H9 (cell line): ENCODE results near the gene ALX3. TPM values are rescaled to one million over a fixed set of nuclear protein-coding genes. Genes with fewer than 3 reads are reported as not detected.

Experiments
- DNase-seq: peaks from one replicate; pipeline ENCODE4 v3.0.0-alpha.2; 2017
- H2AFZ ChIP-seq: one replicate; pipeline ENCODE4 v1.6.1; 2013; ENCODE audit warnings: mild to moderate bottlenecking, low read length, control low read depth, moderate library complexity
- H2AK5ac ChIP-seq: 2 replicates; pipeline ENCODE4 v1.6.1; 2013; ENCODE audit warnings: low read length, control low read depth, mixed read lengths; ENCODE audit not compliant: insufficient read length
- H2BK120ac ChIP-seq: one replicate; pipeline ENCODE4 v1.6.1; 2013; ENCODE audit warnings: low read depth, mild to moderate bottlenecking, low read length, control low read depth, inconsistent platforms; ENCODE audit not compliant: poor library complexity, severe bottlenecking
- H2BK12ac ChIP-seq: 2 replicates; pipeline ENCODE4 v1.6.1; 2013; ENCODE audit warnings: low read length, control low read depth, mixed read lengths, low read depth; ENCODE audit not compliant: insufficient read length
- H2BK15ac ChIP-seq: 2 replicates; pipeline ENCODE4 v1.6.1; 2013; ENCODE audit warnings: low read depth, low read length, control low read depth
- H2BK20ac ChIP-seq: one replicate; pipeline ENCODE4 v1.6.1; 2013; ENCODE audit warnings: low read depth, mild to moderate bottlenecking, low read length, control low read depth, inconsistent platforms; ENCODE audit not compliant: poor library complexity, severe bottlenecking
- H2BK5ac ChIP-seq: 2 replicates; pipeline ENCODE4 v1.6.1; 2013; ENCODE audit warnings: low read length, control low read depth, mixed read lengths; ENCODE audit not compliant: insufficient read length
- H3K14ac ChIP-seq: 2 replicates; pipeline ENCODE4 v1.6.1; 2013; ENCODE audit warnings: low read length, control low read depth; ENCODE audit not compliant: insufficient read depth
- H3K18ac ChIP-seq: 2 replicates; pipeline ENCODE4 v1.6.1; 2013; ENCODE audit warnings: low read depth, mild to moderate bottlenecking, mixed read lengths, low read length, control low read depth; ENCODE audit not compliant: insufficient read length
- H3K23ac ChIP-seq: 2 replicates; pipeline ENCODE4 v1.6.1; 2013; ENCODE audit warnings: low read length, control low read depth, mixed read lengths, low read depth; ENCODE audit not compliant: insufficient read length
- H3K23me2 ChIP-seq: 2 replicates; pipeline ENCODE4 v1.6.1; 2013; ENCODE audit warnings: low read depth, mild to moderate bottlenecking, mixed read lengths, low read length, control low read depth; ENCODE audit not compliant: insufficient read length, poor library complexity, severe bottlenecking
- H3K27ac ChIP-seq: 2 replicates; pipeline ENCODE4 v1.5.1; 2013; ENCODE audit warnings: low read length, control low read depth, mixed read lengths, low read depth; ENCODE audit not compliant: insufficient read length
- H3K27me3 ChIP-seq: 2 replicates; pipeline ENCODE4 v1.6.1; 2013; ENCODE audit warnings: low read length, control low read depth, inconsistent platforms; ENCODE audit not compliant: insufficient read depth
- H3K4ac ChIP-seq: 2 replicates; pipeline ENCODE4 v1.6.1; 2013; ENCODE audit warnings: low read depth, mild to moderate bottlenecking, control low read depth, inconsistent platforms, low read length, moderate library complexity
- H3K4me1 ChIP-seq: 2 replicates; pipeline ENCODE4 v1.6.1; 2013; ENCODE audit warnings: low read length, control low read depth, inconsistent platforms; ENCODE audit not compliant: insufficient read depth
- H3K4me2 ChIP-seq: 2 replicates; pipeline ENCODE4 v1.6.1; 2013; ENCODE audit warnings: low read length, control low read depth, mixed read lengths; ENCODE audit not compliant: insufficient read length, insufficient read depth
- H3K56ac ChIP-seq: 2 replicates; pipeline ENCODE4 v1.6.1; 2013; ENCODE audit warnings: low read depth, mild to moderate bottlenecking, mixed read lengths, low read length, control low read depth; ENCODE audit not compliant: insufficient read length
- H3K79me1 ChIP-seq: 2 replicates; pipeline ENCODE4 v1.6.1; 2013; ENCODE audit warnings: low read depth, mild to moderate bottlenecking, moderate library complexity, low read length, control low read depth, inconsistent platforms; ENCODE audit not compliant: insufficient read depth, poor library complexity, severe bottlenecking
- H3K79me2 ChIP-seq: 2 replicates; pipeline ENCODE4 v1.6.1; 2013; ENCODE audit warnings: low read length, control low read depth, inconsistent platforms; ENCODE audit not compliant: insufficient read depth
- H3K9ac ChIP-seq: 2 replicates; pipeline ENCODE4 v1.6.1; 2013; ENCODE audit warnings: low read length, control low read depth, mixed read lengths; ENCODE audit not compliant: insufficient read length; ENCODE audit errors: extremely low read depth
- H3K9me3 ChIP-seq: one replicate; pipeline ENCODE4 v1.6.1; 2013; ENCODE audit warnings: low read depth, low read length, inconsistent platforms; ENCODE audit not compliant: control insufficient read depth
- H3T11ph ChIP-seq: one replicate; pipeline ENCODE4 v1.6.1; 2013; ENCODE audit warnings: mild to moderate bottlenecking, low read length, control low read depth, inconsistent platforms
- H4K20me1 ChIP-seq: one replicate; pipeline ENCODE4 v1.6.1; 2013; ENCODE audit not compliant: control insufficient read depth, insufficient read length, insufficient read depth
- H4K5ac ChIP-seq: 2 replicates; pipeline ENCODE4 v1.6.1; 2013; ENCODE audit warnings: low read depth, mild to moderate bottlenecking, mixed read lengths, low read length, control low read depth; ENCODE audit not compliant: insufficient read length
- H4K8ac ChIP-seq: replicated peaks from 2 replicates; pipeline ENCODE4 v1.6.1; 2013; ENCODE audit warnings: low read length, control low read depth, mixed read lengths, low read depth; ENCODE audit not compliant: insufficient read length
- H4K91ac ChIP-seq: 2 replicates; pipeline ENCODE4 v1.6.1; 2013; ENCODE audit warnings: low read depth, mild to moderate bottlenecking, moderate library complexity, mixed read lengths, low read length, control low read depth; ENCODE audit not compliant: insufficient read length
- H3K27ac Mint-ChIP-seq, 3 experiments: 2 replicates in 2 of 3; 3 replicates in 1 of 3; pipeline ENCODE4 v1.8.0; 2020 to 2021; ENCODE audit warnings: mixed read lengths in 3 of 3, mild to moderate bottlenecking in 1 of 3, moderate library complexity in 1 of 3
- H3K27me3 Mint-ChIP-seq: 2 replicates; pipeline ENCODE4 v1.8.0; 2021; ENCODE audit warnings: low read depth, mild to moderate bottlenecking, moderate library complexity, mixed read lengths
- H3K36me3 Mint-ChIP-seq, 3 experiments: 2 replicates in 2 of 3; 3 replicates in 1 of 3; pipeline ENCODE4 v1.8.0; 2020 to 2021; ENCODE audit warnings: low read depth in 3 of 3, mixed read lengths in 3 of 3; ENCODE audit not compliant: insufficient read depth in 1 of 3
- H3K4me1 Mint-ChIP-seq, 2 experiments: 2 replicates each; pipeline ENCODE4 v1.8.0; 2020; ENCODE audit warnings: mixed read lengths in 2 of 2
- H3K4me3 Mint-ChIP-seq, 2 experiments: 2 replicates in 1 of 2; 3 replicates in 1 of 2; pipeline ENCODE4 v1.8.0; 2020 to 2021; ENCODE audit warnings: mild to moderate bottlenecking in 2 of 2, mixed read lengths in 2 of 2, moderate library complexity in 1 of 2
- H3K9me3 Mint-ChIP-seq, 2 experiments: 2 replicates in 1 of 2; 3 replicates in 1 of 2; pipeline ENCODE4 v1.8.0; 2020; ENCODE audit warnings: mild to moderate bottlenecking in 2 of 2, mixed read lengths in 2 of 2, moderate library complexity in 1 of 2
- CTCF ChIP-seq: fragments of 200-600 bp; sonication (generic); conservative IDR thresholded peaks from 3 replicates; pipeline ENCODE4 v1.8.0; 2021; ENCODE audit warnings: antibody characterized with exemption, mild to moderate bottlenecking
- WGBS: extraction: QIAGEN DNeasy Blood & Tissue Kit; methylation state at CpG from one replicate; pipeline ENCODE4 v1.1.7; 2013; ENCODE audit warnings: missing lambda C conversion rate, low lambda C conversion rate, mixed read lengths; ENCODE audit not compliant: insufficient read length; ENCODE audit errors: extremely low coverage; 5-methylcytosine and 5-hydroxymethylcytosine counted together
- total RNA-seq: library from RNA; stranded (reverse); gene quantifications from 2 replicates; pipeline ENCODE4 v1.2.1, GENCODE V29; 2021

The ALX3 gene
- total RNA-seq, 1 experiment from 2014 or later, result not detected

DNA sequence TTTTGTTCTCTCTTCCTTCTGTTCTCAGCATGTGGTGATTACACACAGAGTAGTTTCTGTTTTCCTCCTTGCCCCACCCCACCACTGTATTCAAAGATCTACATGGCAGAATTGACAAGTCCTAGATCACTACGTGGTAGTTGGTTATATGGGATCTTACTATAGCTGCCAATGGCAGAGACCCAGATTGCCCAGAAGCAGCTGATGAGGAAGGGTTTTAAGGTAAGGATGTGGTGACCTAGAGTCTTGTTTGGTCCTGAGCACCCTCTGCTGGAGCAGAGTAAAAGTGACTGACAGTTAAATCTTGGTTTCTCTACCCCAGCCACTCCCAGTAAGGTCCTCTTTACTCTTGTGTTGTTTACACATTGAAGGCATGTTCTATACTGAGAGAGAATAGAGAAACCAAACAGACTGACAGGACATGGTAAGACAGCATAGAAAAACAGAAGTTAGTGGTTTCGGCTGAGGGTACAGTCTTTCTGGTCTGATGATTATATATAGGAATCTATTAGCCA lies 58.9 kb downstream of the ALX3 start:
- TF ChIP-seq CTCF, result peak; percentile 69
- no peak overlapping the region for H3K9ac ChIP-seq
- H3K14ac ChIP-seq, result no peak overlapping the region
- no peak overlapping the region; a peak in 1 of 7 replicates for H3K27ac Mint-ChIP-seq
- no peak overlapping the region for H3T11ph ChIP-seq
- H3K4me3 Mint-ChIP-seq, result no peak overlapping the region
- DNase-seq, result peak; percentile 39
- H2BK5ac ChIP-seq, result no peak overlapping the region
- no peak overlapping the region for H2BK20ac ChIP-seq
- no peak overlapping the region for H2AFZ ChIP-seq
- H3K4me1 Mint-ChIP-seq, result peaks cover 11 to 15% of the 10 kb centered on the region in 2 experiments
- peaks cover 34 to 74% (median 71%) of the 10 kb centered on the region in 3 experiments; a peak in 6 of 7 replicates for H3K36me3 Mint-ChIP-seq
- no peak overlapping the region for H4K5ac ChIP-seq
- H2BK15ac ChIP-seq, result no peak overlapping the region
- no peaks in the 10 kb centered on the region for H3K27me3 Mint-ChIP-seq
- no peak overlapping the region for H4K8ac ChIP-seq
- no peaks in the 10 kb centered on the region for H4K20me1 ChIP-seq
- no peak overlapping the region for H3K27ac ChIP-seq
- no peak overlapping the region for H3K23ac ChIP-seq
- no peak overlapping the region for H3K56ac ChIP-seq
- no peak overlapping the region for H2BK12ac ChIP-seq
- peaks cover under 1% of the 10 kb centered on the region; the same call in 1 of the 2 replicates for H3K79me2 ChIP-seq
- H3K27me3 ChIP-seq, result no peaks in the 10 kb centered on the region
- no peak overlapping the region for H2AK5ac ChIP-seq
- WGBS, result no CpG with 5 or more reads among the region's 2 CpGs
- no peak overlapping the region for H3K4ac ChIP-seq
- no peak overlapping the region for H4K91ac ChIP-seq
- H3K4me2 ChIP-seq, result no peak overlapping the region
- peaks cover 5% of the 10 kb centered on the region; the same call in 1 of the 2 replicates for H3K4me1 ChIP-seq
- no peaks in the 10 kb centered on the region for H3K9me3 ChIP-seq
- H3K18ac ChIP-seq, result no peak overlapping the region
- no peak overlapping the region for H2BK120ac ChIP-seq
- H3K23me2 ChIP-seq, result no peaks in the 10 kb centered on the region
- H3K9me3 Mint-ChIP-seq, result no peaks in the 10 kb centered on the region
- no peaks in the 10 kb centered on the region for H3K79me1 ChIP-seq

Other genes with a start within 250 kb of the ALX3 start
- 2.3 and 3.2 TPM in 2 replicates for gene CSF1, start 159.8 kb downstream of the ALX3 start, total RNA-seq
- gene AHCYL1, start 85.9 kb downstream of the ALX3 start, total RNA-seq, result 86.0 and 89.0 TPM in 2 replicates
- 38.9 and 43.6 TPM in 2 replicates for gene STRIP1, start 36.0 kb downstream of the ALX3 start, total RNA-seq
- gene UBL4B, start 41.8 kb upstream of the ALX3 start, total RNA-seq, result not detected in 2 replicates
- gene SLC6A17, start 79.8 kb upstream of the ALX3 start, total RNA-seq, result 0.17 and 0.46 TPM in 2 replicates
- gene KCNC4, start 139.6 kb upstream of the ALX3 start, total RNA-seq, result 8.4 and 8.9 TPM in 2 replicates